HL-60 (cell line): Measurements from ENCODE around the gene ETV6.

ENCODE experiments used
- CTCF ChIP-seq: IDR thresholded peaks from one replicate; pipeline ENCODE4 v1.5.1; 2011; ENCODE audit warnings: low read length, control low read depth, inconsistent platforms; ENCODE audit not compliant: insufficient read depth
- POLR2AphosphoS5 ChIP-seq: IDR thresholded peaks from 2 replicates; pipeline ENCODE4 v1.6.1; 2012; ENCODE audit warnings: low read depth
- REST ChIP-seq: IDR thresholded peaks from 2 replicates; pipeline ENCODE4 v1.6.1; 2012; ENCODE audit warnings: low read depth; ENCODE audit not compliant: insufficient replicate concordance

GRCh38 chr12:11638315-11638916, 11.1 kb upstream of the ETV6 start:
- TF ChIP-seq CTCF (no peak), POLR2AphosphoS5 (no peak), REST (no peak)
